NCI-H146 treated with DMSO at 0.1 percent for 48 hours (cell line): ENCODE measurements around the gene CCDC187.
A peak's percentile ranks its signal among the peaks of the same experiment; 100 is the strongest.
"Not testable (repeated sequence)": the region's sequence is repeated elsewhere in the genome, so short reads cannot be mapped to it uniquely, and the experiment has no call there.

ENCODE experiments used
- DNase-seq: peaks from one replicate; lab custom pipeline; 2025; ENCODE audit not compliant: unreplicated experiment; lab: John Stamatoyannopoulos, UW

The CCDC187 gene

DNA sequence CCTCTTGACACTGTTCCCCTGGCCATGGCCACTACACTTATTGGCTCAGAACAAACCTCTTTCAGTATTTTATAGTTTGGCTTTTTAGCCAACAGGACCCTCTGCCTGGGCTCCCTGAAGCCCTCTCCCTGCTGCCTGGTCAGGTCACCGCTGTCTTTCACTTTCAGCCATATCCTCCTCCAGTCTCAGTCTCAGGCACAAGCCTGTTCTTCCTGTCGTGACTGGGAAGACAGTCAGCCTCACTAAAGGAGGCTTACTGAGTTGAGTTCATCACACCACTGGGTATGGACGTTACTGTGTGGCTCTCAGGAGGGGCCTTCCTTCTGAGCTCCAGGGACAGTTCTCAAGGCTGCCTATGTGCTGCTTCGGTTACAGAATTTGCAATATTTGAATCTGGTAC lies 60.3 kb downstream of the CCDC187 start:
- DNase-seq, result no peak

DNA sequence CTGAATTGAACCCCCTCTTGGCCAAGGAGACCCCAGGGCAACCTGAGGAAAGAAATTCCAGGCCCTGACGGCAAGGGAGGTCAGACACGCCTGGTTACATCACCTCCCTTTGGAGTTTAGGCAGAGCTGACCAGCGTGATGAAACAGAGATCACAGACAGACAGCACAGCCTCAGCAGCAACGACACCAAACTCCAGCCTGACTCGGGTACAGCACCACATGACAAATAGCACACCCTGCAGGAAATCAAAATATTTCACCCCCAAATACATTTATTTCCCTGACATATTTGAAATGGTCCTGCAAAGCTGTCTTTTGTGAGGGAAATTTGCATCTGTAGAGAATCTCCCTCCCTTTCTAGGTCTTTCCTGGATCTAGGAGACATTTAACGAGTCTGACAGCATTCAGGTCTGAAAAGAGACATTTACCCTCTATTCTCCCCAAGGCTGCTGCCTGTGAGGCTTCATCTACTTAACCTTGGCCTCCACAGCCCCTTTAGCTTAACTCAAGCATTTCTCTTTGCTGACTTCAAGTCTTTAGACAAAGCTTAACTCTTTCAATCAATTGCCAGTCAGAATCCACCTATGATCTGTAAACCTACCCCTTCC lies 60.9 kb downstream of the CCDC187 start:
- DNase-seq, result no peak

DNA sequence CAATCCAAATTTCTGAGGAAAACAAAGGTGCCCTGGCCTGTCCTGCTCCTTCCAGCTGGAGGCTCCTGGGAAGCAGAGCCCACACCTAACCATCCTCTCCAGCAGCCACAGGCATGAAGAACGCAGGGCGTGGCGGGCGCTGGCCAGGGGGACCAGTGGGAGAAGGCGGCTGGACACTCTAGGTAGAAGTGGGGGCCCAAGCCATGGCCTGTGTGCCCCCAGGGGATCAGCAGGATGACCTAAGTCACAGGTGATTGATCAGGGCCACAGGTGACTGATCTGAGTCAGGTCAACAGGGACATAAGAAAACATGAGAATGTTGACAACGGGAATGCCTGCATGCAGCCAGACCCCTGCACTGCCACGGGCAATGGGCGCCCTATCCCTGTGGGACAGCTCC lies 61.6 kb downstream of the CCDC187 start:
- DNase-seq, result no peak

DNA sequence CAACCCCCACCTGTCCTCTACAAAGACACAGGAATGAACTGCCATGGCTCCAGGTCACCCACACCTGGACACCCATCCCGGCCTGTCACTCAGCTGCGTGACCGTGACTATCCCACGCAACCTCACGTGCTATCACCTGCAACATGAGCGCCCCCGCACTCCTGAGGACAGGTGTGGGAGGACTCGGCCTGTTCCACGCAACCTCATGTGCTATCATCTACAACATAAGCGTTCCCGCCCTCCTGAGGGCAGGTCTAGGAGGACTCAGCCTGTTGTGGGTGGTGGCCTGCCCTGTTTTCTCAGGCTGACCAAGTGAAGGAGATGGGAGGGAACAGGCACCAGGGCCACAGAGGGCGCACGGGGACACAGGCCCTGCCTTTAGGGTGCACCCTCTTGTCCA lies 62.4 kb downstream of the CCDC187 start:
- no peak for DNase-seq

DNA sequence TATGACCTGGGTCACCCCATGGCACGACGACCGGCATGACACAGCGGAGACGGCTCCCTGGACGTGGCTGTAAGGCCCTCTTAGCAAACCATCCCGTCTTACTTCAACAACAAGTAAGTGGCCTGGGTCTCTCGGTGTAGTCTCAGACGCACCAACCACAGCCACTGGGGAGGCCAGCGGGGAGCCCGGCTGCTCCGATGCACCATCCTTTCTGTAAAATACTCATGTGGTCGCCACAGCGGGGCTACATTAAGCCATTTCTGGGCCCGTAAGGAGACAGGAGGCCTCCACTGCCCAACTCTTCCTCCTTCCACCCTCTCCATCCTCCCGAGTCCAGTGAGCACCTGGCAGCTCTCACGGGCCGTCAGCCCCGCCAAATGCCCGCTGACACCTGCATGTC lies 63.0 kb downstream of the CCDC187 start:
- DNase-seq, result no peak

DNA sequence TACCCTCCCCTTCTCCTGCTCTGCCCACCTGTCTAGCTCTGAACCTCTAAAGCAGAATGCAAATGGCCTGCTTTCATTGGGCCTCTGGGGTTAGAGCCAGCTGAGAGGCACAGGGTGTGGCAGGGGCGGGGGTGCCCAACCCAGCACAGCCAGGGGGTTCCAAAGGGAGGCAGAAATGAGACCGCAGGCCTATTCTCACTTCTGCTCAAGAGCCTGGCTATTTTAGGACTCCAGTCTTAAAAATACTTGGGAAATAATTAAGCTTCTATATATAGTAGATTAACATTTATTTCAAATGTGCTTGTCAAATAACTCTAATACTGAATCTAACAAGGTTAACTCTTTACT lies 63.9 kb downstream of the CCDC187 start:
- DNase-seq, result no peak

DNA sequence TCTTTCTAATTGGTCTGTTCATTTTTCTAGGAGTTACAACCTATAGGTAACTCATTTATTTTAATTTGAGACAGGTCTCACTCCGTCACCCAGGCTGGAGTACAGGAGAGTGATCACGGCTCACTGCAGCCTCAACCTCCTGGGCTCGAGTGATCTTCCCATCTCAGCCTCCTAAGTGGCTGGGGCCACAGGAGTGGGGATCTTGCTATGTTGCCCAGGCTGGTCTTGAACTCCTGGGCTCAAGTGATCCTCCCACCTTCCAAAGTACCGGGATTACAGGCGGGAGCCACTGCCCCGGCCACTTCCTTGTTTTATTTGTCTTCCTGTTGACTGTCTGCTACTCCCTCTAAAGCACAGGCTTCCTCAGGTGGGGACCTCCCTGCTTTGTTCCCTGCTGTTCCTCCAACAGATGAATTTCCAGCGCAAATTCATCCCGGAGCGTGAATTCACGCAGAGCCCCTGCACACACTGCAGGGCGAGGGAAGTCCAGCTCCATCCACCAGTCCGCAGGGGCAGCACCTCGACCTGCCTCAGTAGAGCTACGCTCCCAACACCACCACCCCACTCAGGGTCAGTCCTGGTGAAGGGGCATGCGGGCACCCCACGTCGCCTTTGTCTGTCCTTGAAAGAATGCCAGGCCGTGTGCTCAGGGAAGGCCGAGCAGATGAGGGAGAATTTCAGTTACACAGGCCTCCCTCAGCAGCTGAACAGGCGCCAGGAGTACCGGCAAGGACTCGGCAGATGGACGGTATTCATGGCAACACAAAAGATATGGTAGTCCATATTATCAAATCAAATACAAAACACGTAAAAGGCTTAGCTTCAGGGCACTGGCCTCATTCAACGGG lies 64.5 kb downstream of the CCDC187 start:
- peak; percentile 85 for DNase-seq

DNA sequence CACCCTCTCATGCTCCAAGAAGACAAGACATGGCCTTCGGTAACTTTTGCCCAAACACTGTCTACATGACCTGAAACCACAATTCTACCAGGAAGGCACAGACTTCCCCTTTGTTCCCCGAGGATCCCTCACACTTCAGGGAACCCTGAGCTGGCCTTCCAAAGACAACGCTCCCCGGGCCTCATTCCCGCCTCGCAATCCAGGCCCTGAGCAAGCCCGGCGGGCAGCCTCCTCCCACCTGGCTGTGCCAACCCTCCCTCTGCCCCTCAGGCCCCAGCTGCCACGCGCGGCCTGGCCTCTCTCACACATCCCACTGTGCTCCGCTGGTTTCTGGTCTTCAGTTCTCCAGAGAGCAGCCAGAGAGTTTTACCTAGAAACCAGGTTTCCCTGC lies 65.6 kb downstream of the CCDC187 start:
- no peak for DNase-seq

DNA sequence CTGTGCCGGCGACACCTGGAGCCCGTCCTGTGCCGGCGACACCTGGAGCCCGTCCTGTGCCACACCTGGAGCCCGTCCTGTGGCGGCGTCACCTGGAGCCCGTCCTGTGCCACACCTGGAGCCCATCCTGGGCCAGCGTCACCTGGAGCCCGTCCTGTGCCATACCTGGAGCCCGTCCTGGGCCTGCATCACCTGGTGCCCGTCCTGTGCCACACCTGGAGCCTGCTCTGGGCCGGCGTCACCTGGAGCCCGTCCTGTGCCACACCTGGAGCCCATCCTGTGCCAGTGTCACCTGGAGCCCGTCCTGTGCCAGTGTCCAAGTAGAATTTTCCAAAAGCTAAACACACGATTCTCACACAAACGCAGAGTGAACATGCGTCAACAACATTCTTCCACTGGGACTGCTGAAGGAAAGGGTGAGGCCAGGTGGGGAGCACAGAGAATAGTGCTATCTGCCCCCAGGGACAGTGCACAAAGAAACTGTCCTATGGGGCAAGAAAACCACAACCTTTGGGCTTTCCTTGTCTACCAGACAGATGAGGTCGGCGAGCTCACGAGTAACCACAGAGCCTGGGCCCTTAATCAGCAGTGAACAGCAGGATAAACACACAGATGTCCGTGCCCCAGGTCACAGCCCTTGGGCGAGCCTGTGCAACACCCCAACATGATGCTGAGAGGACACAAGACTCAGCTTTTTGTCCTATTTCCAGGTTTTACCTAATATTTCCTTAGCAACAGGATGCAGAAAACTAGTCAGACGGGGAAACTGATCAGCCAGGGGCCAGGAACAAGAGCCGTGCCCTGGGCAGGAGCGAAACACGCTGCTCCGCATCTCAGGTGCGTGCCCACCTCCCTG lies 66.2 kb downstream of the CCDC187 start:
- DNase-seq, result no peak

DNA sequence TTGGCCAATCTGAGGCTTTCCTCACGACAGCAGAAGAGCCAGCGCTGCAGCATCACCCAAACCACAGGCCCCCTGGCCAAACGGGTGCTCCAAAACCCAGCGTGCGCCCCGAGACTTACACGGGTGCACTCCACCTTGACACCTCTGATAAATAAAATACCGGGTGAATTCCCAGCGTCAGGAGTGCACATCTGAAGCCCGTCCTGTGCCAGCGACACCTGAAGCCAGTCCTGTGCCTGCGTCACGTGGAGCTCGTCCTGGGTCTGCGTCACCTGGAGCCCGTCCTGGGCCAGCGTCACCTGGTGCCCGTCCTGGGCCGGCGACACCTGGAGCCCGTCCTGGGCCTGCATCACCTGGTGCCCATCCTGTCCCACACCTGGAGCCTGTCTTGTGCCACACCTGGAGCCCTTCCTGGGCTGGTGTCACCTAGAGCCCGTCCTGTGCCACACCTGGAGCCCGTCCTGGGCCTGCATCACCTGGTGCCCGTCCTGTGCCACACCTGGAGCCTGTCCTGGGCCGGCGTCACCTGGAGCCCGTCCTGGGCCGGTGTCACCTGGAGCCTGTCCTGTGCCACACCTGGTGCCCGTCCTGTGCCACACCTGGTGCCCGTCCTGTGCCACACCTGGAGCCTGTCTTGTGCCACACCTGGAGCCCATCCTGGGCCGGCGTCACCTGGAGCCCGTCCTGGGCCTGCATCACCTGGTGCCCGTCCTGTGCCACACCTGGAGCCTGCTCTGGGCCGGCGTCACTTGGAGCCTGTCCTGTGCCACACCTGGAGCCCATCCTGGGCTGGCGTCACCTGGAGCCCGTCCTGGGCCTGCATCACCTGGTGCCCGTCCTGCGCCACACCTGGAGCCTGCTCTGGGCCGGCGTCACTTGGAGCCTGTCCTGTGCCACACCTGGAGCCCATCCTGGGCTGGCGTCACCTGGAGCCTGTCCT lies 67.2 kb downstream of the CCDC187 start:
- not testable (repeated sequence) for DNase-seq

DNA sequence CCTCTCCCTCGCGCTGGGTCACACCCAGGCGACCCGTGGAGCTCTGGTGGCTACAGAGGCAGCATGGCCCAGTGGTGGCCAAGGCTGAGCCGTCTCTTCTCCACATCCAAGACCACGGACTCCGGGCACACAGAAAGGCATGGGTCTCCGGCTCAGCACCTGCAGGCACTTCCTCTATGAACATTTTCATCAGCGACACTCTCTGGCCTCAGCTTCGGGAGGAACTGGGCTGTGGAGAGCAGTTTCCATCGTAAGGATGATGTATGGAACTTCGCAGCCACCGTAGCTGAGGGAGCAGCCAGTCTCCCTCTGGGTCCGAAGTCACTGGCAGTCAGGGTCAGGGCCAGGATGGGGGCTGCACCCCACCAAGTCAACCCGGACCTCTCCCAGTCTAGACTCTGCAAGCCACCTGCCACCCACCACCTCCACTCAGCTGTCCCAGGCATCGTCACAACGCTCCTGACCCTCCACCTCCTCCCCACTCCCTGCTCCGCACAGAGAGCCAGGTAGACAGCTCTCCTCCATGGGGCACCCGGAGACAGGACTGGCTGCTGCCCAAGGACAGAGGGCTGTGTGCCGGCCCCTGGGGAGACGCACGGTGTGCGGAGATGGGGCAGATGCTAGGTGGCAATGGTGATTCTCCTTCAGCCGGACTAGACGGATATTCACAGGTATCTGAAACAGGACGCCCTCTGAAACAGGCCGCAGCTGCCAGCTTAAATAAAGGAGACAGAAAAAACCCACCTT lies 68.0 kb downstream of the CCDC187 start:
- DNase-seq, result no peak

DNA sequence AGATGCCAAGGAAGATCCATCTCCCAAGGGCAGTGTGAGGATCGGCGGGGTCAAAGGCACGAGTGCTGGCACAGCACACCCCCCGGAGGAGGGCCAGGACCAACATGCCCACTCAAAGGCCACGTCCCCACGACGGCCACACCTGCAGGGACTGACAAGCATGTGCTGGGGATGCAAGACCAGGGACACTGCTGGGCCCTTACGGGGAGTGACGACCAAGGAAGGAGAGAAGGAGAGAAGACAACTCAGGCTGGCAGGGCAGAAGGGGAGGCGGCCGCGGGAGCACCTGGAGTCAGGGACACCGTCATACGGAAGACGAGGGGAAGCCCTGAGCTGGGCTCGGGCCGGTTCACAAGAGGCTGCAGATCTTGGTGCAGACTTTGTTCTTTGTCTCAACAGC lies 68.7 kb downstream of the CCDC187 start:
- no peak for DNase-seq

DNA sequence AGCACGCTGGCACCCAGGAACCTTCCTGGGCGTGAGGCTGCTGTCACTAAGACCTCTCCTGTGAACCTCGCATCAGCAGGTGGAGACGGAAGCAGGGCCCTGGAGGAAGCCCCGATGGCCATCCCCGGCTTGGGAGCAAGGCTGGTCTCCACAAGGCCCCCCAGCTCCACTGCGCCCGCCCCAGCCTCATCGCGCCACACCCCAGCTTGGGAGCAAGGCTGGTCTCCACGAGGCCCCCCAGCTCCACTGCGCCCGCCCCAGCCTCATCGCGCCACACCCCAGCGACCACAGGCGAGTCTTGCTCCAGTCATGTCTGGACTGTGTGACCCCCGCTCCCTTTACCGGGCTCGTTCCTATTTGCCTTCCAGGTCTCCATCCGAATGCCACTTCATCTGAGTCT lies 69.3 kb downstream of the CCDC187 start:
- no peak for DNase-seq

DNA sequence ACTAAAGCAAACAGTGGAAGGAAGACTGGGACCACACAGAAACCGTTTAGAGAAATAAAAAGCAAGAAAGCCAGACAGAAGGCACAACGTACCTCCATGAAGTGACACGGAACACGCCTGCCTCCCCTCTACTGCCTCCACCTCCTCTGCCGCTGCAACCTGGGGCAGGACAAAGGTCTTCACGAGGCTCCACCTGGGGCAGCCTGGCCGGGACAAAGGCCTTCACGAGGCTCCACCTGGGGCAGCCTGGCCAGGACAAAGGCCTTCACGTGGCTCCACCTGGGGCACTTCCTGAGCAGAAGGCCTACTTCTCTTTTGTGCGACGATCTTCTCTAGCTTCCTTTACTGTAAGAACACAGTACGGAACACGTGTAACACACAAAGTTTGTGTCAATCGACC lies 70.0 kb downstream of the CCDC187 start:
- DNase-seq, result no peak

DNA sequence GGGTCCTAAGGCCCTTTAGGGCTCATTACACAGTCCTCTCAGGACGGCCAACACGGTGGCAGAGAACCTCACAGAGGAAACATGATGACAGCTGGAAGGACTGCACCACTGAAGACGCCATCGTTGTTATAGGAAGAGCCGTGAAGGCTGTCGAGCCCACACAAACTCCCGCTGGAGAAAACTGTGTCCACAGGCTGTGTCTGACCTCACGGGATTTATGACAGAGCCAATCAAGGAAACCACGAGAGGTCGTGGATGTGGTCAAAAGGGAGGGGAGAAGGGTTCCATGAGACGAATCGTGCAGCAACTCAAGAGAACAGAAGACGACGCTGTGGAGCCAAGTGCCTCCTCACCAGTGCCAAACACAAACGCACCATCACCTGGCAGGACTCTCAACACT lies 70.5 kb downstream of the CCDC187 start:
- no peak for DNase-seq

DNA sequence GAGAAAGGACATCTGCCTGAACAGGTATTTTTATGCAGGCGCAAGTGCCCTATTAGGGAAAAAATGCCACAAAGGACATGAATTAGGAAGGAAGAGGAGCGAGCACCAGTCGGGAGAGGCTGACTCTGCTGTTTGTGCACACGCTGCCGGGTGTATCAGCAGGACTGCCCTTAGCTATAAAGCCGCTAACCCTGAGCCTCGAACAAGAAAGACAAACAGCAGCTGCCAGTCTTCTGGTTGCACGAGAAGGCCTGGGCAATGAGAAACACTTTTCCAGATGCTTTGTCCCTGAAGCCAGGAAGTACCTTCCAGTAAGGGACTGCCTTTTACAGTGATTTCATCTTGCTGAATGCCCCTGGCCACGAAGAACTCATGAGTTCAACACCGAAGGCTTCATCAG lies 70.9 kb downstream of the CCDC187 start:
- no peak for DNase-seq

DNA sequence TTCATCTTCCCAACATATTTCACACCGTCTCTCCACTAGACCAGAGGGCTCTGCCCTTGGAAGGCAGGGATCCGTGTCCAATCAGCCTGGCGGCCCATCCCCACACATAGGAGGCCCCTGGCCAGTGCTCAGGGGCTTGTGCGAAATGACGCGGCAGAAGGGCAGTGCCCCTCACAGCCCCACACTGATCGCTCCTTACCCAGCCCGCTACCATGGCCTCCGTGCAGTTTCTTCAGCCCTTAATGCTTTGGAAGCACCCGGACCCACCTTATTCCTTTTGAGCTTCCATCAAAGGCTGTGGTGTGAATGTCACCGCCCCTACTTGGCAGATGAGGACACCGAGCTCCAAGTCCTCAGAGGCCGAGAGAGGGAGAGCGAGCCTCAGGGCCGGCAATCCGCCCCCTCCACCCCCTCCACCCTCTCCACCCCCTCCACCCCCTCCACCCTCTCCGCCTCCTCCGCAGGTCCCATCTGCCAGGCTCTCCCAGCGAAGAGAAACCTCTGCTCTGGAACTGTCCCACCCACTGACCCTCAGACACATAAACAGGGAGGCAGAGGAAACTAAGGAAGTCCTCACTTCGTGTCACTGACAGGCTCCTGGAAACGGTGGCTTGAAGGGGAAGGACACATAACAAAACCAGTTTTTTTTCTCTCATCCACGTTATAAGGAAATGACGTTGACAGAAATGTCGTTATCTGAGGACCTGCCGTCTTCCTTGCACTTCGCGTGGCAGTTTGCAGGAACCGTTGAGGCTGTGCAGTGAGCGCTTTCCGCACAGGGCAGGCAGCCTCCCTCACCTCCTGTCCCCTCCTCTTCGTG lies 72.2 kb downstream of the CCDC187 start:
- DNase-seq, result no peak

DNA sequence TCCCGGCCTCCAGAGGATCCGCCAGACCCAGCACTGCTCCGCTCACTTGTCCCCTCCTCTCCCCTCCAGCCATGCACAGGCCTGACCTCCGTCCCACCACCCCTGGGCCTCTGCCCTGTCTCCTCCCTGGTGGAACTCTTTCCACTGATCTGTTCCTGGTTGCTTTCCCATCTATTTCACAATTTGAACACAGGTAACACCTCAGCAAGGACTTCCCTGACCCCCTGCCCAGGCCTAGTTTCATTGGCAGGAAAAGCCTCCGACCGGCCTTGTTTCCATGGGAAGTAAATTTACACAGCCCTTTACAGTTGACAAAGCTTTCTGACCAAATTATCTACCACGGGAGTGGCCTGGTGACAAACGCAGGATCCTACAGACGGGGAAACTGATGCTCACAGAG lies 73.1 kb downstream of the CCDC187 start:
- DNase-seq, result no peak

DNA sequence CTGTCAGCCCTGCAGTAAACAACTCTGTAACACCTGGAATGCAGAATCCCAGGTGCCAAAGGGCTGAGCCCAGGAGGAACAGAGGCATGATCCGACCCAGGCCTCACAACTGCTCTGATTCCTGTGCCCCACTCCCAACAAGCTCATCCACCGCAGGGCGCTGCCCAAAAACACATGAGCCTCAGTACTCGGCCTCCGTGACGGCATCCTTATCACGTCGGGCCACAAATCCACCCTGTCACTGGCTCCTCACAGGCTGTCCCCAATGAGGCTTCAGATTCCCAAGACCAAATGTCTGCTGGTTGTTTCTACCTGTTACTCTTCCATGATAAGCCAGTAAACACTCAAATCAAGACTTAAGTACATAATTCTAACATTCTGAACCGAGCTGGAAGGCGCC lies 73.5 kb downstream of the CCDC187 start:
- no peak for DNase-seq
